C4-2B (cell line): Measurements from ENCODE around the gene UNC5C.

Source experiments
- H3K27ac ChIP-seq: fragments of 450-650 bp; 2 replicates; pipeline ENCODE4 v1.5.1; 2017
- CTCF ChIP-seq: fragments of 450-650 bp; conservative IDR thresholded peaks from 2 replicates; pipeline ENCODE4 v1.5.1; 2017; ENCODE audit warnings: mild to moderate bottlenecking
- ZFX ChIP-seq: fragments of 450-650 bp; IDR thresholded peaks from 2 replicates; pipeline ENCODE4 v1.6.1; 2017

Gene UNC5C

GRCh38 chr4:95508421-95508820, 40.4 kb downstream of the UNC5C start:
- H3K27ac ChIP-seq = no peak overlapping the region
- TF ChIP-seq ZFX (no peak), CTCF (no peak)

GRCh38 chr4:95507561-95507960, 41.2 kb downstream of the UNC5C start:
- TF ChIP-seq CTCF = no peak
- TF ChIP-seq ZFX = no peak
- H3K27ac ChIP-seq = no peak overlapping the region

GRCh38 chr4:95507147-95507546, 41.6 kb downstream of the UNC5C start:
- no peak for TF ChIP-seq ZFX
- TF ChIP-seq CTCF = no peak
- H3K27ac ChIP-seq = no peak overlapping the region

GRCh38 chr4:95506264-95506663, 42.5 kb downstream of the UNC5C start:
- no peak overlapping the region for H3K27ac ChIP-seq
- TF ChIP-seq CTCF (no peak), ZFX (no peak)

GRCh38 chr4:95505799-95506198, 43.0 kb downstream of the UNC5C start:
- TF ChIP-seq ZFX (no peak), CTCF (no peak)

GRCh38 chr4:95505151-95505550, 43.6 kb downstream of the UNC5C start:
- H3K27ac ChIP-seq = no peak overlapping the region
- TF ChIP-seq CTCF (no peak), ZFX (no peak)

More at GRCh38 chr4:95505799-95506198, 43.0 kb downstream of the UNC5C start:
- H3K27ac ChIP-seq = no peak overlapping the region

GRCh38 chr4:95504501-95504900, 44.3 kb downstream of the UNC5C start:
- TF ChIP-seq ZFX (no peak), CTCF (no peak)
- no peak overlapping the region for H3K27ac ChIP-seq
